GM18517 (cell line): ENCODE measurements around the gene HDX.
A peak's percentile ranks its signal among the peaks of the same experiment; 100 is the strongest.
"Not testable (repeated sequence)": the region's sequence is repeated elsewhere in the genome, so short reads cannot be mapped to it uniquely, and the experiment has no call there.

Experiments used
- ATAC-seq: cut with Tn5 transposase; IDR thresholded peaks from one replicate; pipeline ENCODE4 v1.9.1; 2021; ENCODE audit warnings: mild to moderate bottlenecking, moderate library complexity; ENCODE audit not compliant: unreplicated experiment

HDX gene

GRCh38 chrX:84501798-84502628 lies at the start of gene HDX:
Gene HDX, minus strand, starts transcription at chrX:84502453. Its CDS starts 27,056 bp downstream, at chrX:84475397.
- peak; percentile 82 for ATAC-seq

GRCh38 chrX:84541315-84541714 lies 39.1 kb upstream of the HDX start:
- not testable (repeated sequence) for ATAC-seq

GRCh38 chrX:84537627-84538026 lies 35.4 kb upstream of the HDX start:
- ATAC-seq = not testable (repeated sequence)

GRCh38 chrX:84488426-84488825 lies 13.8 kb downstream of the HDX start:
- no peak for ATAC-seq

GRCh38 chrX:84487365-84488353 lies 14.6 kb downstream of the HDX start:
- peak; percentile 99 for ATAC-seq

GRCh38 chrX:84479086-84479485 lies 23.2 kb downstream of the HDX start:
- no peak for ATAC-seq

GRCh38 chrX:84477114-84477513 lies 25.1 kb downstream of the HDX start:
- no peak for ATAC-seq

- ATAC-seq = no peak
Observed at GRCh38 chrX:84475596-84475995, 26.7 kb downstream of the HDX start.

- ATAC-seq = no peak
Observed at GRCh38 chrX:84475101-84475500, 27.2 kb downstream of the HDX start.

- ATAC-seq = no peak
Observed at GRCh38 chrX:84469226-84469625, 33.0 kb downstream of the HDX start.

- ATAC-seq = no peak
Observed at GRCh38 chrX:84467898-84468297, 34.4 kb downstream of the HDX start.

GRCh38 chrX:84453351-84454246 lies 48.7 kb downstream of the HDX start:
- ATAC-seq = no peak

GRCh38 chrX:84441143-84441542 lies 61.1 kb downstream of the HDX start:
- no peak for ATAC-seq

GRCh38 chrX:84415140-84415539 lies 87.1 kb downstream of the HDX start:
- no peak for ATAC-seq

GRCh38 chrX:84363663-84364062 lies 138.6 kb downstream of the HDX start:
- no peak for ATAC-seq

GRCh38 chrX:84363051-84363450 lies 139.2 kb downstream of the HDX start:
- no peak for ATAC-seq

GRCh38 chrX:84362184-84362838 lies 139.9 kb downstream of the HDX start:
- no peak for ATAC-seq

- no peak for ATAC-seq
Observed at GRCh38 chrX:84358271-84358670, 144.0 kb downstream of the HDX start.

- ATAC-seq = no peak
Observed at GRCh38 chrX:84357296-84357695, 145.0 kb downstream of the HDX start.

- ATAC-seq = no peak
Observed at GRCh38 chrX:84340968-84341367, 161.3 kb downstream of the HDX start.
